K562 (cell line): ENCODE results near the gene DSP. TPM values are rescaled to one million over a fixed set of nuclear protein-coding genes. Genes with fewer than 3 reads are reported as not detected.

Experiments used
- ATAC-seq: fragments of 200-7000 bp; cut with Tn5 transposase; 3 replicates; pipeline ENCODE4 v1.9.1; 2020; ENCODE audit warnings: moderate library complexity
- BruUV-seq: library from RNA; stranded (reverse); fragments of 400-500 nt; replicated peaks from 2 replicates; lab custom pipeline; 2021; lab: Mats Ljungman, UMichigan
- CTCF ChIA-PET: fragments of 300-600 bp; formaldehyde crosslinking; extraction: SDS; loops from one replicate; lab custom pipeline; 2021; ENCODE audit warnings: low intra/inter-chr PET ratio; lab: Yijun Ruan, JAX
- POLR2A ChIA-PET: fragments of 300-600, 350-650 bp; sonication (Branson Sonifier 250); formaldehyde crosslinking; extraction: SDS; loops from one replicate; lab custom pipeline; 2021; ENCODE audit warnings: antibody characterized with exemption, inconsistent platforms; lab: Yijun Ruan, JAX
- DNase-seq, 4 experiments: peaks; one replicate each; pipeline versions ENCODE4 v3.0.0 to v3.0.0-alpha.2; 2011 to 2018; ENCODE audit warnings: low spot score in 3 of 4, mixed read lengths in 3 of 4; ENCODE audit errors: extremely low read depth in 1 of 4
- FAIRE-seq: peaks from 2 replicates; lab custom pipeline; 2011; peaks lifted over from hg19 to GRCh38; lab: Jason Lieb, UNC
- H2AFZ ChIP-seq: 2 replicates; pipeline ENCODE4 v1.6.0; 2011; ENCODE audit warnings: low read depth, low read length, control low read depth, inconsistent platforms
- H3K27ac ChIP-seq: fragments of 200-600 bp; 3 replicates; pipeline ENCODE4 v1.8.0; 2011; ENCODE audit warnings: low read depth, mild to moderate bottlenecking, control low read depth, inconsistent platforms, low read length, moderate library complexity, mixed read lengths; ENCODE audit errors: extremely low read depth
- H3K27me3 ChIP-seq, 2 experiments: fragments of 300-600 bp in 1 of 2; 2 replicates in 1 of 2; 3 replicates in 1 of 2; pipeline versions ENCODE4 v1.6.0 to v1.8.0; 2011; ENCODE audit warnings: inconsistent platforms in 2 of 2, low read length in 2 of 2, mild to moderate bottlenecking in 1 of 2, mixed read lengths in 1 of 2, moderate library complexity in 1 of 2; ENCODE audit not compliant: control insufficient read depth in 2 of 2, insufficient read depth in 2 of 2
- H3K36me3 ChIP-seq: fragments of 300-600 bp; 3 replicates; pipeline ENCODE4 v1.8.0; 2011; ENCODE audit warnings: mild to moderate bottlenecking, low read length, inconsistent platforms; ENCODE audit not compliant: control insufficient read depth, insufficient read depth
- H3K4me1 ChIP-seq, 2 experiments: fragments of 200-600 bp in 1 of 2; replicated peaks in 1 of 2; 2 replicates in 1 of 2; 3 replicates in 1 of 2; pipeline versions ENCODE4 v1.5.1 to v1.8.0; 2011; ENCODE audit warnings: inconsistent platforms in 2 of 2, low read length in 2 of 2, mild to moderate bottlenecking in 1 of 2, mixed read lengths in 1 of 2, moderate library complexity in 1 of 2; ENCODE audit not compliant: control insufficient read depth in 2 of 2, insufficient read depth in 2 of 2
- H3K4me2 ChIP-seq: 2 replicates; pipeline ENCODE4 v1.6.1; 2011; ENCODE audit warnings: low read length, control low read depth, inconsistent platforms, mixed read lengths; ENCODE audit not compliant: insufficient read depth
- H3K4me3 ChIP-seq: fragments of 200-600 bp; sonication (generic), shearing (Covaris generic); 2 replicates; pipeline ENCODE4 v1.5.1; 2016; ENCODE audit warnings: control low read depth, inconsistent platforms
- H3K79me2 ChIP-seq: fragments of 200-600 bp; 3 replicates; pipeline ENCODE4 v1.8.0; 2011; ENCODE audit warnings: low read length, inconsistent platforms; ENCODE audit not compliant: control insufficient read depth, insufficient read depth
- H3K9ac ChIP-seq, 2 experiments: 2 replicates each; pipeline versions ENCODE4 v1.6.0 to v1.6.1; 2011; ENCODE audit warnings: low read depth in 2 of 2, low read length in 2 of 2, control low read depth in 1 of 2, inconsistent platforms in 1 of 2, mild to moderate bottlenecking in 1 of 2, mixed read lengths in 1 of 2; ENCODE audit not compliant: insufficient read depth in 1 of 2
- H3K9me1 ChIP-seq: one replicate; pipeline ENCODE4 v1.6.0; 2011; ENCODE audit warnings: inconsistent platforms, mild to moderate bottlenecking, low read length, moderate library complexity; ENCODE audit not compliant: control insufficient read depth, insufficient read depth
- H3K9me3 ChIP-seq: replicated peaks from 2 replicates; pipeline ENCODE4 v1.5.1; 2011; ENCODE audit warnings: low read depth, low read length, inconsistent platforms; ENCODE audit not compliant: control insufficient read depth, insufficient read depth
- H4K20me1 ChIP-seq: replicated peaks from 2 replicates; pipeline ENCODE4 v1.6.1; 2011; ENCODE audit warnings: low read length, inconsistent platforms, mixed read lengths; ENCODE audit not compliant: control insufficient read depth, insufficient read depth
- ESRRA ChIP-seq: fragments of 450-650 bp; IDR thresholded peaks from 2 replicates; pipeline ENCODE4 v1.6.1; 2014; ENCODE audit warnings: low read depth, mild to moderate bottlenecking, moderate library complexity, borderline replicate concordance
- ESRRB ChIP-seq: fragments of 250-450 bp; sonication (Bioruptor Pico); IDR thresholded peaks from 2 replicates; pipeline ENCODE4 v1.5.0; 2020; ENCODE audit warnings: mild to moderate bottlenecking, moderate library complexity, borderline replicate concordance
- GATA2 ChIP-seq: sonication (generic); formaldehyde crosslinking; IDR thresholded peaks from 2 replicates; pipeline ENCODE4 v1.4.0; 2020; ENCODE audit warnings: mild to moderate bottlenecking, missing genetic modification reagents
- HMG20A ChIP-seq: fragments of 450-650 bp; formaldehyde crosslinking; conservative IDR thresholded peaks from 2 replicates; pipeline ENCODE4 v1.4.0; 2020; ENCODE audit warnings: mild to moderate bottlenecking, mixed read lengths
- MXI1 ChIP-seq: IDR thresholded peaks from 2 replicates; pipeline ENCODE4 v1.6.1; 2011; ENCODE audit warnings: low read depth, mild to moderate bottlenecking, improper control_type of control experiment, low read length
- RUNX1 ChIP-seq: sonication (generic); IDR thresholded peaks from 2 replicates; pipeline ENCODE4 v1.6.1; 2016; ENCODE audit warnings: antibody characterized with exemption, low read depth
- SAP30 ChIP-seq: fragments of 200-600 bp; sonication (generic); IDR thresholded peaks from 2 replicates; pipeline ENCODE4 v1.6.1; 2012; ENCODE audit warnings: borderline replicate concordance, low read depth, mild to moderate bottlenecking, moderate library complexity, low read length, control low read depth, inconsistent platforms; ENCODE audit not compliant: insufficient read depth, poor library complexity, severe bottlenecking
- STAT5B ChIP-seq: fragments of 250-450 bp; sonication (Bioruptor Pico); IDR thresholded peaks from 2 replicates; pipeline ENCODE4 v1.8.0; 2021; ENCODE audit warnings: mild to moderate bottlenecking, inconsistent platforms
- TAF7 ChIP-seq: fragments of 450-650 bp; IDR thresholded peaks from 2 replicates; pipeline ENCODE4 v1.6.1; 2016; ENCODE audit warnings: missing genetic modification characterization, missing compliant biosample characterization
- TEAD2 ChIP-seq: fragments of 450-650 bp; IDR thresholded peaks from 2 replicates; pipeline ENCODE4 v1.6.1; 2016; ENCODE audit warnings: missing genetic modification characterization, control low read depth, missing compliant biosample characterization
- ZNF583 ChIP-seq: fragments of 250-450 bp; sonication (Bioruptor Pico); IDR thresholded peaks from 2 replicates; pipeline ENCODE4 v1.4.0; 2020
- WGBS: fragments of 100-300 bp; shearing (Covaris generic); methylation state at CpG from one replicate; pipeline ENCODE4 v1.1.6; 2016; ENCODE audit warnings: low coverage, mixed read lengths; ENCODE audit not compliant: insufficient coverage; ENCODE audit errors: missing lambda C conversion rate; 5-methylcytosine and 5-hydroxymethylcytosine counted together
- in situ Hi-C: fragments of 300-500 bp; cut with MboI; formaldehyde crosslinking; loops from 4 replicates; pipeline ENCODE4 v1.15.0; 2018; ENCODE audit warnings: inconsistent platforms, mixed read lengths
- intact Hi-C: fragments of 100-400 bp; cut with micrococcal nuclease; formaldehyde crosslinking; loops from 2 replicates; pipeline ENCODE4 v1.14.2; 2022
- polyA plus RNA-seq, 8 experiments: library from polyadenylated mRNA; depleted of rRNA in 4 of 8; stranded (reverse) in 5 of 8; unstranded in 3 of 8; fragments of >200 nt; fragmentation: Nextera tagmentation in 2 of 8; fragmentation: Illumina TruSeq in 1 of 8; extraction: Ambion mirVana in 2 of 8; extraction: Trizol in 1 of 8; gene quantifications; 2 replicates each; pipeline versions ENCODE4 v1.2.1 to v1.2.3, GENCODE V29; 2011 to 2014; ENCODE audit warnings: inconsistent platforms in 1 of 8, missing spikeins in 1 of 8
- total RNA-seq, 7 experiments: library from RNA; depleted of rRNA in 6 of 7; stranded (reverse); fragments of >200 nt in 6 of 7; fragmentation: Illumina TruSeq in 2 of 7; extraction: Trizol in 2 of 7; gene quantifications; 2 replicates each; pipeline versions ENCODE4 v1.2.1 to v1.2.3, GENCODE V29; 2011 to 2021; ENCODE audit warnings: low replicate concordance in 1 of 7
- TF ChIP-seq, protein P1 (sequence below), 3 experiments: fragments of 200-800 bp in 1 of 3; sonication (Bioruptor generic) in 1 of 3; sonication (generic) in 1 of 3; formaldehyde crosslinking in 1 of 3; IDR thresholded peaks; 2 replicates each; pipeline versions ENCODE4 v1.6.1 to v1.8.0; 2016 to 2022; ENCODE audit warnings: mild to moderate bottlenecking in 2 of 3, missing compliant biosample characterization in 2 of 3, missing genetic modification characterization in 2 of 3, missing genetic modification reagents in 1 of 3
- TF ChIP-seq, protein P2 (sequence below): conservative IDR thresholded peaks from 2 replicates; pipeline ENCODE4 v1.6.1; 2011; ENCODE audit warnings: low read depth, mild to moderate bottlenecking, low read length; ENCODE audit not compliant: control insufficient read depth
- TF ChIP-seq, protein P3 (sequence below): sonication (generic); formaldehyde crosslinking; IDR thresholded peaks from 2 replicates; pipeline ENCODE4 v1.8.0; 2022; ENCODE audit warnings: mild to moderate bottlenecking, missing genetic modification reagents
- TF ChIP-seq, protein P4 (sequence below): fragments of 450-650 bp; conservative IDR thresholded peaks from 2 replicates; pipeline ENCODE4 v1.6.1; 2016; ENCODE audit warnings: missing genetic modification characterization, low read depth, mild to moderate bottlenecking, control low read depth, missing compliant biosample characterization
- TF ChIP-seq, protein P5 (sequence below): sonication (generic); formaldehyde crosslinking; IDR thresholded peaks from 2 replicates; pipeline ENCODE4 v1.8.1; 2022; ENCODE audit warnings: missing genetic modification reagents

The DSP gene
- total and polyA plus RNA-seq, 9 of the 15 experiments (the other 6 are each of a cell fraction or from before 2014, with no cell fraction given), result under 0.01 to 0.24 (median 0.03) TPM; not detected in 2

DNA sequence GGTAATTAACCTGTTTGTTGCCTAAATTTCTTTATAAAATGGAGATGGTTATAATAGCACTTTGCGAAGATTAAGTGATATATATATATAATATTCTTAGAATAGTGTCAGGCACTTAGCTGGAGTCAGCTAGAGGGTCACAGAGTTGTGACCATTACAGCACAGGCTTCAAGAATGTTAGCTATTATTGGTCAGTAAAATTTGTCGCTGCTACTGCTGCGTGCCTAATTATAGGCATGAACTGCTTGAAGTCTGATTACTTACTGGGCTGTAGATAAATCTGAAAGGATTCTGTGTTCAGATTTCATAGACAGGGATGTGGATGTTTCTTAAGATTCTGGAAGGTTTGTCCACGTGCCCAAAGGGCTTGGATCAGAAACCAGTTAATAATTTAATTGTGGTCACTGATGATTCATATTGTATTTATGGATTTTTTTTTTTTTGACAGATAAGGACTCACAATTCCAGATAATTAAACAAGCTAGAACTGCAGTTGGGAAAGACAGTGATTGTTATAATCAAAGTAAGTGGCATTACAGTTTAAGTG lies 53.2 kb downstream of the DSP start:
- H3K9me3 ChIP-seq, result no peaks in the 10 kb centered on the region
- DNase-seq (no peak), FAIRE-seq (no peak), ATAC-seq (no peak)
- BruUV-seq, result no TSS peak
- no peaks in the 10 kb centered on the region for H3K9me1 ChIP-seq
- intact Hi-C loops (loop anchor here (5.0 to 10.0 kb wide), 2 partner anchors 207 to 910 kb away; partner anchors contain the start of genes CAGE1 and RIOK1), in situ Hi-C loops (no loop called here)
- H3K79me2 ChIP-seq, result peaks cover 35% of the 10 kb centered on the region
- no peak overlapping the region for H3K4me3 ChIP-seq
- no peak overlapping the region for H3K4me2 ChIP-seq
- peaks cover 69% of the 10 kb centered on the region for H3K36me3 ChIP-seq
- 92% methylated on average over 4 of the region's 4 CpGs for WGBS
- H3K9ac ChIP-seq, result no peak overlapping the region
- H3K27me3 ChIP-seq, result no peaks in the 10 kb centered on the region
- peaks cover 8 to 10% of the 10 kb centered on the region in 2 experiments; a peak in 4 of 5 replicates for H3K4me1 ChIP-seq
- POLR2A ChIA-PET, result no interaction called here
- CTCF ChIA-PET, result no interaction called here
- H4K20me1 ChIP-seq, result peaks cover 13% of the 10 kb centered on the region
- H2AFZ ChIP-seq, result no peak overlapping the region
- H3K27ac ChIP-seq, result no peak overlapping the region
- TF ChIP-seq GATA2 (CRISPR knock-in tag), result no peak
- TF ChIP-seq ESRRA, result no peak
- TF ChIP-seq, protein P1, sequence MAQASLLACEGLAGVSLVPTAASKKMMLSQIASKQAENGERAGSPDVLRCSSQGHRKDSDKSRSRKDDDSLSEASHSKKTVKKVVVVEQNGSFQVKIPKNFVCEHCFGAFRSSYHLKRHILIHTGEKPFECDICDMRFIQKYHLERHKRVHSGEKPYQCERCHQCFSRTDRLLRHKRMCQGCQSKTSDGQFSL (CRISPR knock-in tag; IDR thresholded peaks at IDR 0.05), result no peak
- TF ChIP-seq, protein P1 (tag; IDR thresholded peaks at IDR 0.05), result no peak
- TF ChIP-seq, protein P2, sequence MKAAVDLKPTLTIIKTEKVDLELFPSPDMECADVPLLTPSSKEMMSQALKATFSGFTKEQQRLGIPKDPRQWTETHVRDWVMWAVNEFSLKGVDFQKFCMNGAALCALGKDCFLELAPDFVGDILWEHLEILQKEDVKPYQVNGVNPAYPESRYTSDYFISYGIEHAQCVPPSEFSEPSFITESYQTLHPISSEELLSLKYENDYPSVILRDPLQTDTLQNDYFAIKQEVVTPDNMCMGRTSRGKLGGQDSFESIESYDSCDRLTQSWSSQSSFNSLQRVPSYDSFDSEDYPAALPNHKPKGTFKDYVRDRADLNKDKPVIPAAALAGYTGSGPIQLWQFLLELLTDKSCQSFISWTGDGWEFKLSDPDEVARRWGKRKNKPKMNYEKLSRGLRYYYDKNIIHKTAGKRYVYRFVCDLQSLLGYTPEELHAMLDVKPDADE, result no peak
- TF ChIP-seq TEAD2 (tag), result no peak
- TF ChIP-seq HMG20A (CRISPR knock-in tag), result no peak
- TF ChIP-seq, protein P3, sequence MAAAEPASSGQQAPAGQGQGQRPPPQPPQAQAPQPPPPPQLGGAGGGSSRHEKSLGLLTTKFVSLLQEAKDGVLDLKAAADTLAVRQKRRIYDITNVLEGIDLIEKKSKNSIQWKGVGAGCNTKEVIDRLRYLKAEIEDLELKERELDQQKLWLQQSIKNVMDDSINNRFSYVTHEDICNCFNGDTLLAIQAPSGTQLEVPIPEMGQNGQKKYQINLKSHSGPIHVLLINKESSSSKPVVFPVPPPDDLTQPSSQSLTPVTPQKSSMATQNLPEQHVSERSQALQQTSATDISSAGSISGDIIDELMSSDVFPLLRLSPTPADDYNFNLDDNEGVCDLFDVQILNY (CRISPR knock-in tag), result no peak
- no peak for TF ChIP-seq RUNX1
- TF ChIP-seq ESRRB (CRISPR knock-in tag), result no peak
- TF ChIP-seq, protein P4, sequence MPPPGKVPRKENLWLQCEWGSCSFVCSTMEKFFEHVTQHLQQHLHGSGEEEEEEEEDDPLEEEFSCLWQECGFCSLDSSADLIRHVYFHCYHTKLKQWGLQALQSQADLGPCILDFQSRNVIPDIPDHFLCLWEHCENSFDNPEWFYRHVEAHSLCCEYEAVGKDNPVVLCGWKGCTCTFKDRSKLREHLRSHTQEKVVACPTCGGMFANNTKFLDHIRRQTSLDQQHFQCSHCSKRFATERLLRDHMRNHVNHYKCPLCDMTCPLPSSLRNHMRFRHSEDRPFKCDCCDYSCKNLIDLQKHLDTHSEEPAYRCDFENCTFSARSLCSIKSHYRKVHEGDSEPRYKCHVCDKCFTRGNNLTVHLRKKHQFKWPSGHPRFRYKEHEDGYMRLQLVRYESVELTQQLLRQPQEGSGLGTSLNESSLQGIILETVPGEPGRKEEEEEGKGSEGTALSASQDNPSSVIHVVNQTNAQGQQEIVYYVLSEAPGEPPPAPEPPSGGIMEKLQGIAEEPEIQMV, result no peak
- no peak for TF ChIP-seq SAP30
- TF ChIP-seq ZNF583 (CRISPR knock-in tag), result no peak
- TF ChIP-seq, protein P5, sequence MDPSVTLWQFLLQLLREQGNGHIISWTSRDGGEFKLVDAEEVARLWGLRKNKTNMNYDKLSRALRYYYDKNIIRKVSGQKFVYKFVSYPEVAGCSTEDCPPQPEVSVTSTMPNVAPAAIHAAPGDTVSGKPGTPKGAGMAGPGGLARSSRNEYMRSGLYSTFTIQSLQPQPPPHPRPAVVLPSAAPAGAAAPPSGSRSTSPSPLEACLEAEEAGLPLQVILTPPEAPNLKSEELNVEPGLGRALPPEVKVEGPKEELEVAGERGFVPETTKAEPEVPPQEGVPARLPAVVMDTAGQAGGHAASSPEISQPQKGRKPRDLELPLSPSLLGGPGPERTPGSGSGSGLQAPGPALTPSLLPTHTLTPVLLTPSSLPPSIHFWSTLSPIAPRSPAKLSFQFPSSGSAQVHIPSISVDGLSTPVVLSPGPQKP (CRISPR knock-in tag), result no peak
- TF ChIP-seq TAF7 (tag), result no peak
- no peak for TF ChIP-seq STAT5B (CRISPR knock-in tag)
- no peak for TF ChIP-seq MXI1
